Upper lobe of left lung (tissue), 6 donors: ENCODE measurements around the gene RAD21L1. TPM values are rescaled to one million over a fixed set of nuclear protein-coding genes. Genes with fewer than 3 reads are reported as not detected.

Source experiments
- ATAC-seq, 2 donors: fragments of 200-7000 bp; cut with Tn5 transposase; one replicate each; pipeline ENCODE4 v1.9.1; 2022; ENCODE audit warnings: mild to moderate bottlenecking in 2 of 2, moderate library complexity in 2 of 2; ENCODE audit not compliant: low FRiP score in 2 of 2
- DNase-seq, 2 donors: peaks; one replicate each; pipeline ENCODE4 v3.0.0-alpha.2; 2019 to 2020
- H3K27ac ChIP-seq, 4 donors: fragments of 200-600 bp; sonication (generic); one replicate each; pipeline ENCODE4 v1.5.1; 2016 to 2019
- H3K27me3 ChIP-seq, 4 donors: fragments of 200-600 bp; sonication (generic); one replicate each; pipeline ENCODE4 v1.5.1; 2017 to 2019
- H3K36me3 ChIP-seq, 4 donors: fragments of 200-600 bp; sonication (generic); one replicate each; pipeline ENCODE4 v1.5.1; 2016 to 2019
- H3K4me1 ChIP-seq, 4 donors: fragments of 200-600 bp; sonication (generic); one replicate each; pipeline ENCODE4 v1.5.1; 2018 to 2019
- H3K4me3 ChIP-seq, 4 donors: fragments of 200-600 bp; sonication (generic); one replicate each; pipeline ENCODE4 v1.5.1; 2017 to 2019; ENCODE audit warnings: mild to moderate bottlenecking in 2 of 4, moderate library complexity in 1 of 4
- H3K9me3 ChIP-seq, 4 donors: fragments of 200-600 bp; sonication (generic); one replicate each; pipeline ENCODE4 v1.5.1; 2018 to 2019
- CTCF ChIP-seq, 6 experiments: fragments of 450-650 bp in 4 of 6; fragments of 200-600 bp in 2 of 6; sonication (generic) in 2 of 6; IDR thresholded peaks; one replicate each; pipeline ENCODE4 v1.5.1; 2016 to 2019; ENCODE audit warnings: antibody characterized with exemption in 6 of 6
- EP300 ChIP-seq, 4 donors: sonication (generic); formaldehyde crosslinking; IDR thresholded peaks; one replicate each; pipeline ENCODE4 v1.5.1; 2017; ENCODE audit warnings: antibody characterized with exemption in 4 of 4, control low read depth in 2 of 4
- POLR2A ChIP-seq, 4 donors: fragments of 450-650 bp; IDR thresholded peaks; one replicate each; pipeline ENCODE4 v1.5.1; 2016 to 2017; ENCODE audit warnings: antibody characterized with exemption in 4 of 4, mild to moderate bottlenecking in 2 of 4
- POLR2AphosphoS5 ChIP-seq, 2 donors: sonication (generic); formaldehyde crosslinking; IDR thresholded peaks; one replicate each; pipeline ENCODE4 v1.5.1; 2017; ENCODE audit warnings: antibody characterized with exemption in 2 of 2
- WGBS, 2 donors: methylation state at CpG; one replicate each; pipeline ENCODE4 v1.1.5; 2017 to 2018; 5-methylcytosine and 5-hydroxymethylcytosine counted together
- total RNA-seq, 6 donors: library from RNA; depleted of rRNA in 4 of 6; stranded (reverse); fragments of >200 nt in 4 of 6; gene quantifications; one replicate each; pipeline versions ENCODE4 v1.1.0 to v1.2.1, GENCODE V29; 2016 to 2021
- donor health status: DM: no; HTN: no; CAD: no; lungs with moderate emphysema.
- donor health status: DM: no; HTN: yes; CAD: no; lungs with severe emphysema.

RAD21L1 gene
- total RNA-seq, 6 donors from 2014 or later, result not detected

DNA sequence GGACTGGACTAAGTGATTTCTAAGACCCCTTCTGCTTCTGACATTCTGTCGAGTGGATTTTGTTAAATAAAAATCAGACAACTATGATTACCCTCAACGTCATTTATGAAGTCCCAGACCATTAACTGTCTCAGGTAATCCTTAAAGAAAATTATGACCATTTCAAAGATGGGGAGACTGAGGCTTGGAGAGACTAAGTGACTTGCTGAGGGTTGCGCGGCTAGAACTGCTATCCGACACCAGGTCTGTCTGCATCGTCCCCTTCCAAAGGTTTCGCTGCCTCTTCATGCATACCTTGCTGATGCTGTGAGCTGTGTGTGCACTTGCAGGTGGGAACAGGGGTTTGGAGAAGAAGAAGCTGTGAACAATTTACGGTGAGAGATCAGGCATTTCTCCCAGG, 43.4 kb downstream of the RAD21L1 start:
- Histone ChIP-seq H3K4me3 (no peak overlapping the region), H3K36me3 (no peaks in the 10 kb centered on the region), H3K27ac (no peak overlapping the region), H3K9me3 (no peaks in the 10 kb centered on the region), H3K27me3 (no peaks in the 10 kb centered on the region), H3K4me1 (peaks cover 12 to 30% (median 14%) of the 10 kb centered on the region in 4 donors)
- no peak for TF ChIP-seq POLR2A (IDR thresholded peaks at IDR 0.05)
- no peak for TF ChIP-seq POLR2AphosphoS5 (IDR thresholded peaks at IDR 0.05)
- no peak for TF ChIP-seq CTCF (IDR thresholded peaks at IDR 0.05)
- TF ChIP-seq EP300 (IDR thresholded peaks at IDR 0.05), result no peak
- no peak for DNase-seq
- ATAC-seq, result no peak
- WGBS, 2 donors, result 96 to 97% methylated on average over 8 of the region's 8 CpGs

GRCh38 chr20:1269850-1270249, 44.0 kb downstream of the RAD21L1 start:
- H3K27me3 ChIP-seq, result no peaks in the 10 kb centered on the region
- H3K27ac ChIP-seq, result no peak overlapping the region
- ATAC-seq, result no peak
- 97 to 100% methylated on average over 3 of the region's 3 CpGs for WGBS, 2 donors
- no peak overlapping the region for H3K4me3 ChIP-seq
- no peak for DNase-seq
- H3K9me3 ChIP-seq, result no peaks in the 10 kb centered on the region
- H3K36me3 ChIP-seq, result no peaks in the 10 kb centered on the region
- TF ChIP-seq CTCF (IDR thresholded peaks at IDR 0.05) (no peak), EP300 (IDR thresholded peaks at IDR 0.05) (no peak), POLR2A (IDR thresholded peaks at IDR 0.05) (no peak), POLR2AphosphoS5 (IDR thresholded peaks at IDR 0.05) (no peak)
- H3K4me1 ChIP-seq, result peaks cover 12 to 25% (median 14%) of the 10 kb centered on the region in 4 donors

GRCh38 chr20:1272368-1273100, 46.7 kb downstream of the RAD21L1 start:
- H3K9me3 ChIP-seq, result no peaks in the 10 kb centered on the region
- no peak overlapping the region for H3K27ac ChIP-seq
- H3K4me3 ChIP-seq, result no peak overlapping the region
- no peaks in the 10 kb centered on the region for H3K27me3 ChIP-seq
- WGBS, 2 donors, result 44 to 93% methylated on average over 2 to 6 of the region's 6 CpGs
- no peak for TF ChIP-seq EP300 (IDR thresholded peaks at IDR 0.05)
- TF ChIP-seq CTCF (IDR thresholded peaks at IDR 0.05), result no peak
- TF ChIP-seq POLR2AphosphoS5 (IDR thresholded peaks at IDR 0.05), result no peak
- no peak for TF ChIP-seq POLR2A (IDR thresholded peaks at IDR 0.05)
- no peak for ATAC-seq
- H3K4me1 ChIP-seq, result peaks cover 0 to 5% (median 1%) of the 10 kb centered on the region in 4 donors
- no peaks in the 10 kb centered on the region for H3K36me3 ChIP-seq
- DNase-seq, result no peak

DNA sequence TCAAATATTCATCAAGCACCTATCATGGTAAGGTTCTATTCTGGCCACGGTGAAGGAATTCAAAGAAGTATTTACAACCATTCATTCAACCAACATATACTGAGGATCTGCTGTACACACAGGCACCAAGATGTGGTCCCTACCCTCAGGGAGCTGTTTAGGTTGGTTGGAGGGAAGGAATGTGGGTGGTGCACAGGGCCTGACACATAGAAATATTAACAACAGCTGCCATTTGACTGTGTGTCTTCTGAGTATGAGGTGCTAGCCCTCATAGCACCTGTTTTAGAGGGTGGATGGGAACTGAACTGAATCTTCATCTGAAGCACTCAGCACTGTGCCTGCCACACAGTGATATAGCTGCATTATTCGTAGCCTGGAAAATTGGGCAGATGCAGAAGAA, 47.5 kb downstream of the RAD21L1 start:
- TF ChIP-seq POLR2A (IDR thresholded peaks at IDR 0.05) (no peak), EP300 (IDR thresholded peaks at IDR 0.05) (no peak), POLR2AphosphoS5 (IDR thresholded peaks at IDR 0.05) (no peak), CTCF (IDR thresholded peaks at IDR 0.05) (no peak)
- 76 to 93% methylated on average over 2 of the region's 2 CpGs for WGBS, 2 donors
- no peak for DNase-seq
- Histone ChIP-seq H3K27me3 (no peaks in the 10 kb centered on the region), H3K9me3 (no peaks in the 10 kb centered on the region), H3K27ac (no peak overlapping the region), H3K4me1 (no peaks in the 10 kb centered on the region), H3K36me3 (no peaks in the 10 kb centered on the region), H3K4me3 (no peak overlapping the region)
- ATAC-seq, result no peak
